Upper lobe of left lung (tissue), 4 donors: ENCODE measurements around the gene SLC17A8.

Experiments
- EP300 ChIP-seq, 4 donors: sonication (generic); formaldehyde crosslinking; IDR thresholded peaks; one replicate each; pipeline ENCODE4 v1.5.1; 2017; ENCODE audit warnings: antibody characterized with exemption in 4 of 4, control low read depth in 2 of 4
- POLR2A ChIP-seq, 4 donors: fragments of 450-650 bp; IDR thresholded peaks; one replicate each; pipeline ENCODE4 v1.5.1; 2016 to 2017; ENCODE audit warnings: antibody characterized with exemption in 4 of 4, mild to moderate bottlenecking in 2 of 4
- POLR2AphosphoS5 ChIP-seq, 2 donors: sonication (generic); formaldehyde crosslinking; IDR thresholded peaks; one replicate each; pipeline ENCODE4 v1.5.1; 2017; ENCODE audit warnings: antibody characterized with exemption in 2 of 2
- TF ChIP-seq, protein P1 (sequence below), 6 experiments: fragments of 450-650 bp in 4 of 6; fragments of 200-600 bp in 2 of 6; sonication (generic) in 2 of 6; IDR thresholded peaks; one replicate each; pipeline ENCODE4 v1.5.1; 2016 to 2019; ENCODE audit warnings: antibody characterized with exemption in 6 of 6

DNA sequence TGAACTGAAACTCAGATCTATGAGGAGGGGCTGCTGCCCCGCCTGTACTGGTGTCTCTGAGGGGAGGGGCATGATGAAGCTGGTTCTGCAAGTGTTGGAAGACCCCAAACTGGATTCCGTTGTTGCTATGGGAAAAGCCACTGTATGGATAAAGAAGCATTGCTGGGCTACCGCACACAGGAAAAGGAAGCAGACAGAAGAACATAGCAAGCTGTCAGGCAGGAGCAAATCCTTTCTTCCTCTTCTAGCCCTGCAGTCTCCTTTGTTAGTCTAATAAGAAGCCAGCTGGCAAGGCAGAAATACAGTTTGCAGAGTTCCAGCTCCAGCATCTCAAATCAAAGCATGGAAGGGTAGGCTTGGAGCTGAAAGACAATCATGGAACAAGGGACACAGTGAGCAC is 90.5 kb downstream of the SLC17A8 start:
- TF ChIP-seq, protein P1, sequence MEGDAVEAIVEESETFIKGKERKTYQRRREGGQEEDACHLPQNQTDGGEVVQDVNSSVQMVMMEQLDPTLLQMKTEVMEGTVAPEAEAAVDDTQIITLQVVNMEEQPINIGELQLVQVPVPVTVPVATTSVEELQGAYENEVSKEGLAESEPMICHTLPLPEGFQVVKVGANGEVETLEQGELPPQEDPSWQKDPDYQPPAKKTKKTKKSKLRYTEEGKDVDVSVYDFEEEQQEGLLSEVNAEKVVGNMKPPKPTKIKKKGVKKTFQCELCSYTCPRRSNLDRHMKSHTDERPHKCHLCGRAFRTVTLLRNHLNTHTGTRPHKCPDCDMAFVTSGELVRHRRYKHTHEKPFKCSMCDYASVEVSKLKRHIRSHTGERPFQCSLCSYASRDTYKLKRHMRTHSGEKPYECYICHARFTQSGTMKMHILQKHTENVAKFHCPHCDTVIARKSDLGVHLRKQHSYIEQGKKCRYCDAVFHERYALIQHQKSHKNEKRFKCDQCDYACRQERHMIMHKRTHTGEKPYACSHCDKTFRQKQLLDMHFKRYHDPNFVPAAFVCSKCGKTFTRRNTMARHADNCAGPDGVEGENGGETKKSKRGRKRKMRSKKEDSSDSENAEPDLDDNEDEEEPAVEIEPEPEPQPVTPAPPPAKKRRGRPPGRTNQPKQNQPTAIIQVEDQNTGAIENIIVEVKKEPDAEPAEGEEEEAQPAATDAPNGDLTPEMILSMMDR (IDR thresholded peaks at IDR 0.05), result no peak
- TF ChIP-seq POLR2AphosphoS5 (IDR thresholded peaks at IDR 0.05) (no peak), POLR2A (IDR thresholded peaks at IDR 0.05) (no peak), EP300 (IDR thresholded peaks at IDR 0.05) (no peak)
